HepG2 (cell line): Measurements from ENCODE around the gene LRRC45. TPM values are rescaled to one million over a fixed set of nuclear protein-coding genes. Genes with fewer than 3 reads are reported as not detected.
A peak's percentile ranks its signal among the peaks of the same experiment; 100 is the strongest.

Experiments used
- ATF2 ChIP-seq: sonication (generic); formaldehyde crosslinking; IDR thresholded peaks from 2 replicates; pipeline ENCODE4 v1.4.0; 2020; ENCODE audit warnings: missing genetic modification reagents
- ATF4 ChIP-seq, 2 experiments: fragments of 450-650 bp in 1 of 2; sonication (generic) in 1 of 2; formaldehyde crosslinking; IDR thresholded peaks; 2 replicates each; pipeline versions ENCODE4 v1.5.0 to v1.8.0; 2020 to 2022; ENCODE audit warnings: mild to moderate bottlenecking in 1 of 2, missing genetic modification reagents in 1 of 2
- CAMTA2 ChIP-seq: sonication (generic); formaldehyde crosslinking; IDR thresholded peaks from 2 replicates; pipeline ENCODE4 v1.4.0; 2020; ENCODE audit warnings: mild to moderate bottlenecking, missing genetic modification reagents, borderline replicate concordance
- CREB3 ChIP-seq: sonication (generic); formaldehyde crosslinking; IDR thresholded peaks from 2 replicates; pipeline ENCODE4 v1.5.0; 2020; ENCODE audit warnings: missing genetic modification reagents
- HDAC6 ChIP-seq: fragments of 200-600 bp; sonication (generic); IDR thresholded peaks from 2 replicates; pipeline ENCODE4 v1.7.0; 2017; ENCODE audit warnings: mild to moderate bottlenecking, antibody characterized with exemption, low read length, low read depth
- KDM3A ChIP-seq: IDR thresholded peaks from 2 replicates; pipeline ENCODE4 v1.6.1; 2018; ENCODE audit warnings: low read depth, missing compliant biosample characterization
- MEIS1 ChIP-seq: sonication (generic); formaldehyde crosslinking; IDR thresholded peaks from 2 replicates; pipeline ENCODE4 v1.9.0; 2021; ENCODE audit warnings: mild to moderate bottlenecking, missing genetic modification reagents, moderate library complexity, borderline replicate concordance
- MIER2 ChIP-seq: IDR thresholded peaks from 2 replicates; pipeline ENCODE4 v1.6.1; 2016; ENCODE audit warnings: missing biosample characterization, missing genetic modification reagents
- NFYC ChIP-seq: IDR thresholded peaks from 2 replicates; pipeline ENCODE4 v1.6.1; 2016; ENCODE audit warnings: missing genetic modification reagents, missing compliant biosample characterization
- NONO ChIP-seq, 2 experiments: fragments of 450-650 bp in 1 of 2; sonication (generic) in 1 of 2; formaldehyde crosslinking in 1 of 2; IDR thresholded peaks in 1 of 2; conservative IDR thresholded peaks in 1 of 2; 2 replicates each; pipeline versions ENCODE4 v1.6.1 to v1.8.0; 2017 to 2022; ENCODE audit warnings: mild to moderate bottlenecking in 1 of 2, missing genetic modification reagents in 1 of 2, moderate library complexity in 1 of 2
- POGZ ChIP-seq: sonication (generic); formaldehyde crosslinking; IDR thresholded peaks from 2 replicates; pipeline ENCODE4 v1.4.0; 2020; ENCODE audit warnings: mild to moderate bottlenecking, missing genetic modification reagents
- SNAI1 ChIP-seq: sonication (generic); formaldehyde crosslinking; IDR thresholded peaks from 2 replicates; pipeline ENCODE4 v1.5.0; 2020; ENCODE audit warnings: mild to moderate bottlenecking, missing genetic modification reagents, borderline replicate concordance
- TBL1XR1 ChIP-seq: fragments of 150-350 bp; IDR thresholded peaks from 2 replicates; pipeline ENCODE4 v1.6.1; 2014; ENCODE audit warnings: borderline replicate concordance, low read length; ENCODE audit not compliant: partially characterized antibody
- TCF12 ChIP-seq, 2 experiments: fragments of 450-650 bp in 1 of 2; sonication (generic) in 1 of 2; formaldehyde crosslinking in 1 of 2; IDR thresholded peaks; 2 replicates each; pipeline versions ENCODE4 v1.6.1 to v1.8.0; 2017 to 2022; ENCODE audit warnings: antibody characterized with exemption in 1 of 2, mild to moderate bottlenecking in 1 of 2, missing genetic modification reagents in 1 of 2, moderate library complexity in 1 of 2
- ZBTB34 ChIP-seq: sonication (generic); formaldehyde crosslinking; IDR thresholded peaks from 2 replicates; pipeline ENCODE4 v1.8.0; 2022; ENCODE audit warnings: mild to moderate bottlenecking, missing genetic modification reagents
- ZNF256 ChIP-seq: sonication (generic); formaldehyde crosslinking; conservative IDR thresholded peaks from 2 replicates; pipeline ENCODE4 v1.4.0; 2020; ENCODE audit warnings: missing genetic modification reagents
- ZNF263 ChIP-seq: sonication (generic); formaldehyde crosslinking; IDR thresholded peaks from 2 replicates; pipeline ENCODE4 v1.4.0; 2020; ENCODE audit warnings: missing genetic modification reagents
- ZNF446 ChIP-seq: sonication (generic); formaldehyde crosslinking; IDR thresholded peaks from 2 replicates; pipeline ENCODE4 v1.5.0; 2020; ENCODE audit warnings: mild to moderate bottlenecking, missing genetic modification reagents
- ZNF546 ChIP-seq: sonication (generic); formaldehyde crosslinking; conservative IDR thresholded peaks from 2 replicates; pipeline ENCODE4 v1.8.1; 2023; ENCODE audit warnings: mild to moderate bottlenecking, missing genetic modification reagents
- ZNF580 ChIP-seq: IDR thresholded peaks from 2 replicates; pipeline ENCODE4 v1.6.1; 2016; ENCODE audit warnings: low read depth, borderline replicate concordance
- ZNF678 ChIP-seq: sonication (generic); formaldehyde crosslinking; IDR thresholded peaks from 2 replicates; pipeline ENCODE4 v1.4.0; 2020; ENCODE audit warnings: mild to moderate bottlenecking, missing genetic modification reagents
- ZNF704 ChIP-seq: sonication (generic); formaldehyde crosslinking; IDR thresholded peaks from 2 replicates; pipeline ENCODE4 v1.8.1; 2023; ENCODE audit warnings: mild to moderate bottlenecking, inconsistent platforms, moderate library complexity, missing genetic modification reagents, borderline replicate concordance
- ZNF768 ChIP-seq: sonication (generic); formaldehyde crosslinking; IDR thresholded peaks from 2 replicates; pipeline ENCODE4 v1.4.0; 2020; ENCODE audit warnings: missing genetic modification reagents
- polyA plus RNA-seq, 8 experiments: library from polyadenylated mRNA; depleted of rRNA in 3 of 8; stranded (reverse) in 7 of 8; unstranded in 1 of 8; fragments of >200 nt; fragmentation: Illumina TruSeq in 4 of 8; extraction: Trizol in 4 of 8; gene quantifications; 2 replicates each; pipeline versions ENCODE4 v1.2.1 to v1.2.3, GENCODE V29; 2011 to 2016; ENCODE audit warnings: low read depth in 4 of 8, missing spikeins in 1 of 8, mixed read lengths in 1 of 8; ENCODE audit not compliant: insufficient read depth in 1 of 8
- total RNA-seq, 5 experiments: library from RNA; depleted of rRNA; stranded (reverse); fragments of >200 nt; fragmentation: Illumina TruSeq; extraction: Trizol; gene quantifications; 2 replicates each; pipeline ENCODE4 v1.2.3, GENCODE V29; 2016; ENCODE audit warnings: low read depth in 1 of 5

Gene LRRC45
- total and polyA plus RNA-seq, 2 of the 13 experiments (the other 11 are each of a cell fraction or from before 2014, with no cell fraction given) = 11.6 to 48.1 TPM

GRCh38 chr17:81991684-81992305 lies 31.3 kb upstream of the LRRC45 start (continued):
- TF ChIP-seq MEIS1 (peak; percentile 71), ZNF256 (CRISPR knock-in tag) (0 out of 2 replicates have a peak, but pooled peaks have one; percentile 55), ATF4 (CRISPR knock-in tag; IDR thresholded peaks at IDR 0.05) (peak in 1 of 2 experiments; percentile 80; a peak in 2 of 4 replicates), POGZ (CRISPR knock-in tag) (no peak), ZNF768 (CRISPR knock-in tag) (peak; percentile 97), ZNF546 (CRISPR knock-in tag) (0 out of 2 replicates have a peak, but pooled peaks have one; percentile 52), ZNF446 (peak; percentile 92; the same call in 1 of the 2 replicates), KDM3A (CRISPR knock-in tag) (peak; percentile 86; the same call in 1 of the 2 replicates), TBL1XR1 (no peak), TCF12 (IDR thresholded peaks at IDR 0.05) (no peak), TCF12 (CRISPR knock-in tag; IDR thresholded peaks at IDR 0.05) (peak; percentile 51), ATF2 (CRISPR knock-in tag) (peak; percentile 89), ZNF263 (CRISPR knock-in tag) (peak; percentile 75; the same call in 1 of the 2 replicates), CAMTA2 (no peak), HDAC6 (peak; percentile 78; the same call in 1 of the 2 replicates), NONO (IDR thresholded peaks at IDR 0.05) (no peak), NONO (CRISPR knock-in tag; conservative IDR thresholded peaks at IDR 0.05) (peak; percentile 92), ZNF704 (no peak), ZNF678 (CRISPR knock-in tag) (no peak; the same call in none of the 2 replicates), ZBTB34 (peak; percentile 92), SNAI1 (no peak), NFYC (CRISPR knock-in tag) (peak; percentile 58; the same call in 1 of the 2 replicates), CREB3 (CRISPR knock-in tag) (peak; percentile 92), ZNF580 (CRISPR knock-in tag) (peak; percentile 93), MIER2 (peak; percentile 60; the same call in 1 of the 2 replicates)
